Bone marrow (tissue), 2 donors: ENCODE results near the gene TUBGCP5.
A peak's percentile ranks its signal among the peaks of the same experiment; 100 is the strongest.
"Not testable (repeated sequence)": the region's sequence is repeated elsewhere in the genome, so short reads cannot be mapped to it uniquely, and the experiment has no call there.

Experiments
- DNase-seq, 2 donors: peaks; one replicate each; lab custom pipeline; 2025; lab: John Stamatoyannopoulos, UW

Gene TUBGCP5

DNA sequence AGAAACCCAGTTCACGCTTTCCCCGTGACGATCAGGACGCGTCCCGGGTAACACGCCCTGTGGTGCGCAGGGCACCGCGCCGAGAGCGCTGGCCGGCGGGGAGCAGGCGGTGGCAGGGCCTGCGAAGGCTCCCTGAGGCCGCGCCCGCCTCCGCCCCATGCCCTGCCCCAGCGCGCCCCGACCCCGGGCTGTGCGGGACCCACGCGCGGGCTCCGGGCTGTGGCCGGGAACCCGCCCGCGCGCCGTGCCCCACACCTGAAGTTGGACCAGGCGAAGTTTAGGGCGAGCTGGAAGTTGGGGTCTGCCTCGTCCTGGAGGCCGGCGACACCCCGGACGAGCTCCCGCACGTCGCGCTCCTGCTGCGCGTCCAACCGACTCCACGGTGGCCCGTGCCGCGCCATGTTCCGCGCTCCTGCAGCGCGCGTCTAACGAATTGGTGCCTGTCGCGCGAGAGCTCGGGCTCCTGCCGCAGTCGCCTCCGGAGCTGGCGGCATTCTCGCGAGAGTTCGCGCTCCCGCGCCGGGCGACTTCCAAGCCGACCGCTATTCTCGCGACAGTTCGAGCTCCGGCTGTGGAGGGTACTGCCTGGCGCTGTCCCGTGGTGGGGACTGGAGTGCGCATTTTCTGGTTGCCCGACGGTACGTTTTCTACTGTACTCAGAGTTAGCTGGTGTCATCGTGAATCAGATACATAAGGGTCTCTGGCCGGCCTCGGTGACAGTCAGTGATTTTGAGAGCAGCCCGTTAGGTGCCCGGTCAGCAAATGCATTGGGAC is at the start of gene TUBGCP5:
TUBGCP5 (minus strand) TSS at position 427 of the 774 bp plus-strand sequence; CDS start at position 401, 26 bp downstream.
- peak; percentile 88 to 92 for DNase-seq

DNA sequence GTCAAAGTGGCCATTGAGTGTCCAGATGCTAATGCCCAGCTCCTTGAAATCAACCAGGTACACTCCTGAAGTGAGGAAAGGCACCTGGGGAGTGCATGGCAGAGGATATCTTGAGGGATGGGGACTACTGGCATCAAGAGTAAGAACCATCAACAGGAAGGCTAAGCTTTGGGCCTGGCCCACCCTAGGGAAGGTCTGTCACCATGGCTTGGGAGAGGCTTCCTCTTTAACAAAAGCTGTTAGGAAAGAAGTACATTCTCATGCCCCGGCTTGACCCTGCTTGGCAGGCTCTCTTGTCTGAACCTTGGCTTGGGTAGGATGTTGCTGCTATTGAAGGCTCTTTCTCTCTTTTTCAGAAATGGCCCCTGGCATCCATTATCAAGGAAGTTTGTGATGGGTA is 43.7 kb upstream of the TUBGCP5 start:
- DNase-seq = no peak

DNA sequence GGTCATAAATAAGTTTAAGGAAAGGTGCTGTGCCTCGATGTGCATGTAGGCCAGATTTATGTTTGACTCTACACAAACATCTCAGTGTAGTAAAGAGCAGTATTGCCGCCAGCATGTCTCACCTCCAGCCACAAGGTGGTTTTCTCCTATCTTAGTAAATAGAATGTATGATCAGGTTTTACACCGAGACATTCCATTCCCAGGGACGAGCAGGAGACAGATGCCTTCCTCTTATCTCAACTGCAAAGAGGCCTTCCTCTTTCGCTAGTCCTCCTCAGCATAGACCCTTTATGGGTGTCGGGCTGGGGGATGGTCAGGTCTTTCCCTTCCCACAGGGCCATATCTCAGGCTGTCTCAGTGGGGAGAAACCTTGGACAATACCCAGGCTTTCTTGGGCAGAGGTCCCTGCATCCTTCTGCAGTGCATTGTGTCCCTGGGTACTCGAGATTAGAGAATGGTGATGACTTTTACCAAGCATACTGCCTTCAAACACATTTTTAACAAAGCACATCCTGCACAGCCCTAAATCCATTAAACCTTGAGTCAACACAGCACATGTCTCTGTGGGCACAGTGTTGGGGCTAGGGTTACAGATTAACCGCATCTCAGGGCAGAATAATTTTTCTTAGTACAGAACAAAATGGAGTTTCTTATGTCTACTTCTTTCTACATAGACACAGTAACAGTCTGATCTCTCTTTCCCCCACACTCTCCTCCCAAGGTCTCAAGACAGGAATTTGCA is 42.8 kb upstream of the TUBGCP5 start:
- DNase-seq = not testable (repeated sequence)

DNA sequence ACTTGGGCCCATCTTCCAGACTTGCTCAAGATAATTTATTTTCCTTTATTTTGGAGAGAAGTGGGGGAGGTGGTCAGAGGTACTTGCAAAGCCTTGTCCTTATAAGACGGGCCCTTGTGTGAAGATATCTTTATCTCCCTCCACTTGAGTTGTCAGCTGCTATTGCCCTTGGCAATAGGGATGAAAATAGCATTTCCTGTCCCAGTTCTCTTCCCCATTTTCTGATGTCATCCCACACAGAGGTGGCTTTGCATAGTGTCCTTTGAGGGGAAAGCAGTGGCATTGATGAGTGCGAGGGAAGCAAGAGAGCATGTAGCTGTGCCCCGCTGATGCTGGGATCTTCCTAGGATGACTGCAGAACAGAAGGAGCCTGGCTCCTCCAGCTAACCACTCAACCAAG is 41.9 kb upstream of the TUBGCP5 start:
- DNase-seq = no peak

DNA sequence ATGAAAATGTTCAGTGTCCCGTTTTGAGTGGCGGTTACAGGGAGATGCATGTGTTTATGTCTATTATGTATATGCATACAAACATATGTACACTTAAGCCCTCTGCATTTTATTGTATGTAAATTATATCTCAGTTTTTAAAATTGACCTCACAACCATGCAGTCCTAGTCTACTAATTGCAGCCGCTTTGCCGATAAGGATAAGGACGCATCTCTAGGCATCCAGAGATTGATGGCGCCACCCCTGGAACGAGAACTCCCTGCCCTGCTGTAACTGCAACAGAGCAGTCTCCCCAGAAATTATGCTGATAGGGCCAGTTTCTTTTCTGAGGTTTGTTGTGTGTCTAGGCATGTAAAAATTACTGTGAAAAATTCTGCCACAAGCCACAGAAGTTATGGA is 40.4 kb upstream of the TUBGCP5 start:
- no peak for DNase-seq

DNA sequence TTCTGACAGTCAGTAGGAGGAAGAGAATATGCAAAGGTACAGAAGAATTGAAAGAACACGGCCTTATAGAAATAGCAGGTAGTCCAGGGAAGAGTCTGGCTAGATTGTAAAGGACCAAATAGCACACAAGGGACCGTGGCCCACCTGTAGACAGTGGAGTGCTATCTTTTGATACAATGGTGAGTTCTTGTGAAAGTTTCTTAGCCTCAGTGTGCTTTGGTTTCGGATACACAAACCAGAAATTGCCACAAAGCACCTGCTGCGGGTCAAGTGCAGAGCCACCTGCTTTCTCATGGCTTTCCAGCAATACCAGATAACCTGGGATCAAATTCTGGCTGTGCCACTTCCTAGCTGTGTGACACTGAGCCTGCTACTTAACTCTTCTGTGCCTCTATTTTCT is 36.6 kb upstream of the TUBGCP5 start:
- DNase-seq = no peak

DNA sequence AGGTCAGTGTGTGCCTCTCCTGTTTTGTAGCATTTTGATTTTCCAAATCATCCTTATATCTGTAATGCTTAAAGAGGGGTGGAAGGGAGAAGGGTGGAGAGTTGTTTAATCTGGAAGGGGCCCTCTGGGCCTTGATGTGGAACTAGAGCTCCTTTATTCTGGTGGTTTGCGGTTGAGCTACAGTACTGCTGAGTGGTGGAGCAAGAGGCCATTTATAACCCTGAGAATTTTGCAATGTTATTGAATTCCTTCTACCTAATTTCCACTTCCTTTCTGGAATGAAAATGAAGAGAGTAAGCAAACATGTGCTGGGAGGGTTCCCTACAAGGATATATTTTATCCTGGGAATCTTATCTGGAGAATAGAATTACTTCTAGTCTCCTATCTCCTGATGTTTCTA is 35.3 kb upstream of the TUBGCP5 start:
- DNase-seq = no peak

DNA sequence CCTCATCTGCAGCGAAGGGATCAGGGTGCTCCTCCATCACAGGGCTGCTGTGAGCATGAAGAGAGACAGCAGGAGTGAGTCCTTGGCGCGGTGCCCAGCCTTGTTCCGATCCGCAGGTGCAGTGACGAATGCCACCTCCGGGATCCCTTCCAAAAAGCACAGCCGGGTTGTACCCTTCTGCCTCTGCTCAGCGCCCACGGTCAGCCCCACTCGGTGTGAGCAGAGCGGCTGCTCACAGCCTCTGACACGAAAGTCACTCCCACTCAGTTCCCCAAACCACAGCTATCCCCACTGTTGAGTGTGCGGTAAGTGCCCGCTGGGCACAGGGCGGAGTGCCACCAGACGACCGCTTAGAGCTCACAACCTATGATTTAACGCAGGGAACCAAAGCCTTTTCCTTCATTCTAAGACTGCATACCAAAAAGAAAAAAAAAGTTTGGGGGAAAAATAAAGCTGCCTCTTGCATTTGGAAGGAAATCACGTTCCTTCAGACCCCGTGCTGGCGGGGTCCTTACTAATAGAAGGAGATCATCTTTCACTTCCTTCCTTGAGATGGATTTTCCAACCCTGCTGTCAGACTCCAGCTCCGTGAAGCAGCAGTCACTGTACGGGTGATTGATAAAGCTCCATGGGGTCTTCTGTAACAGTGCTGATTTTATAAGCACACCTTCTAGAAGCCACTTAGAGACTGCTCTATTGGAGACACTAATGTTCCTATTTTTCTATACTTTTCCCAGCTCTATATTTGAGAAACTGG is 34.7 kb upstream of the TUBGCP5 start:
- DNase-seq = no peak

DNA sequence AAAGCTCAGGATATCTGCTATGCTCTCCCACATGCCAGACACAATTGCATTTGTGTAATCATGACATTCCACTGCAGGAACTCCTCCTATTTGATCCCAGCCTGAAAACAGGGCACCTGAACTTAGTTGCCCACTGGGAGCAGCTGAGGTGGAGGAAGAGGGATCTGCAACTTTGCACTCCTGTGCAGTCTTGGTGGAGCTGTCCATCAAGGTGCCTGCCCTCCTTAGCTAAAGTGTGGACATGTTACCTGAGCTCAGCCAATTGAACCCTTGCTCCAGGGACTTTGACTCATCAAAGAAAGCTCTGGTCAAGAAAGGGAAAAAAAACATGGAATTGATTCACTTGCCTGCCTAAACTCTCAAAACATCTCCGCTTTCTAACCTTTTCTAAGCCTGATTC is 33.3 kb upstream of the TUBGCP5 start:
- DNase-seq = no peak

DNA sequence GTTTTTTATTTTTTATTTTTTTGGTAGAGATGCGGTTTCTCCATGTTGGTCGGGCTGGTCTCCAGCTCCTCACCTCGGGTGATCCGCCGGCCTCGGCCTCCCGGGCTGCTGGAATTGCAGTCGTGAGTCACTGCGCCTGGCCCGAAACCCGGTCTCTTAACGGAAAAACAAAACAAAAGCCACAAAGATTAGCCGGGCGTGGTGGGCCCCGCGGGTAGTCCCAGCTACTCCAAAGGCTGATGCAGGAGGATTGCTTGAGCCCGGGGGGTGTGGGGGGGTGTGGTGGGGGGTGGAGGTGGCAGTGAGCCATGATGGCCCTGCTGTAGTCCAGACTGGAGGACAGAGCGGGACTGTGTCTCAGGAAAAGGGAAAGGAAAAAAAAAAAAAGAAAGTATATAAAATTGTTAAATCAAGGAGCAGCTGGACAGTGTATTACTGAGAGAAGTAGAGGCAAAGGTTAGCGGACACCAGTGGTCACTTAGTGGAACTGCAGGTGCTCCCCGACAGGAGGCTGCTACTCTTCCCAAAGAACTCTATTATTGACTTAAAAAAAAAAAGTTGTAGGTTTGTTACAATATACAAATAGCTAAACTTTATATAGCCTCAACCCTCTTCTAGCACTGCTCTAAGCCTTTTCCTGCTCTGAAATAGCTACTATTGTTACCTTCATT is 30.3 kb upstream of the TUBGCP5 start:
- no peak for DNase-seq

DNA sequence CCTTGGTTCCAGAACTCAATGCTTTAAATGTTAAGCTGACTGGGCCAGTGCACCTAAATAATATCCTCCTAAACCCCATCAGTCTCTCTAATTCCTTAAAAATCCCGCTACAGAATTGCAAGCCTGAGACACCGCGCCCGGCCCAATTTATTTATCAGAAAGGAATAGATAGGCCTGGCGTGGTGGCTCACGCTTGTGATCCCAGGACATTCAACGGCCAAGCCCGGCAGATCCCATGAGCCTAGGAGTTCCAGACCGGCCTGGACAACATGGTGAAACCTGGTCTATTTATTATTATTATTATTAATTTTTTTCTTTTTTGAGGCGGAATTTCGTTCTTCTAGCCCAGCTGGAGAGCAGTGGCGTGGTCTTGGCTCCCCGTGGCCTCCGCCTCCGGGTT is 28.0 kb upstream of the TUBGCP5 start:
- no peak for DNase-seq

DNA sequence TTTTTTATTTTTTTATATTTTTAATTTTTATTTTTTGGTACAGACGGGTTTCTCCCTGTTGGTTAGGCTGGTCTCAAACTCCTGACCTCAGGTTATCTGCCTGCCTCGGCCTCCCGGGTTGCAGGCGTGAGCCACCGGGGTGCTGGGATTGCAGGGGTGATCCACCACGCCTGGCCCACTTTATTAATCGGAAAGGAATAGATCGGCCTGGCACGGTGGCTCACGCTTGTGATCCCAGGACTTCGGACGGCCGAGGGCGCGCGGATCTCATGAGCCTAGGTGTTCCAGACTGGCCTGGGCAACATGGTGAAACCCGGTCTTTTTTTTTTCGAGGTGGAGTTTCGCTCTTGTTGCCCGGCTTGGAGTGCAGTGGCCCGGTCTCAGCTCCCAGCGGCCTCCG is 26.5 kb upstream of the TUBGCP5 start:
- no peak for DNase-seq

DNA sequence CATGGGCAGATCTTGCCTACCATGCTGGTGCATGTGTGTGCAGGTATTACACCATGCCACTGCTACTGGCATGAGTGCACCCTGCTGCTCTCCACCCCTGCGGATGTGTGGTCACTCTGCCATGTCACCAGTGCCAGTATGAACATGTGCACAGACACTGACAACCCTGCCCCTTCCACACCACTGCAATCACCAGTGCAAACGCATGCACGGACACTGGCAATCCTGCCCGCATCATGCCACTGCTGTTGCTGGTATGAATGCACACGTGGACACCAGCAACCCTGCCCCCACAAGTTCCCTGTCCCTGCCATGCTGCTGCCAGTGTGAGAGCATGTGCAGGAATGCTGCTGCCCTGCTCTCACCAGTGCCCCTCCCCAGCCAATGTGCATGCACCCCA is 24.8 kb upstream of the TUBGCP5 start:
- no peak for DNase-seq

DNA sequence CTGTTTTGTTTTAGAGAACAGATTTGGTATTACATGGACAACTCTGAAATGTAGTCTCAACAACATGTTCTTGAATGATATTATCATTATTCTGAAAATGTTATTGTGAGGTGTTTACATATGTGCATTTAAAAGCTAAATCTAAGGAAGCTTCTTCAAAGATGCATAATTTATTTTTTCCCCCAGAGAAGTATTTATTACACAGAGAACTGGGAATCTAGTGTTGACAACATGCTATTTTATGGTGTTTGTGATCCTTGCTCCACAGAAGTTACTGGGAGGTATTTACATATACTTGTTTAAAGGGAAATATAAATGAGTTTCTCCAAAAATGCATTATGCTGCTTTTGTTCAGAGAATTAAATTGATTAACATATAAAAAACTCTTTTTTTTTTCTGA is 18.3 kb upstream of the TUBGCP5 start:
- no peak for DNase-seq

DNA sequence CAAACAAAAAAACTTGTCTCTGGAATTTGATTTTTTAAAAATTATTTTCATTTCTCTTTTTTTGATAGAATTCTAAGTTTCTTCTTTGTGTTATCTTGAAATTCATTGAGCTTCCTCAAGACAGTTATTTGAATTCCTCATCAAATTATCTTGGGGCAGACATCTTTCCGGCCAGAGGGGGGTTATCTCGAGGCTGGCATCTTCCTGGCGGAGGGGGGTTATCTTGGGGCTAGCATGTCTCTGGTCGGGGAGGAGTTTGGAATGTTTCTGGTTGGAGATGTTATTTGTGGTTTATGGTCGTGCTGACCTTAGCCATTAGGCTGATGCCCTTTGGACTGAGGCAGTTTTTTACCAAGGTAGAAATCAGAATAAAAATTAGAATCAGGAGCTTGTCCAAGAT is 15.9 kb upstream of the TUBGCP5 start:
- no peak for DNase-seq

DNA sequence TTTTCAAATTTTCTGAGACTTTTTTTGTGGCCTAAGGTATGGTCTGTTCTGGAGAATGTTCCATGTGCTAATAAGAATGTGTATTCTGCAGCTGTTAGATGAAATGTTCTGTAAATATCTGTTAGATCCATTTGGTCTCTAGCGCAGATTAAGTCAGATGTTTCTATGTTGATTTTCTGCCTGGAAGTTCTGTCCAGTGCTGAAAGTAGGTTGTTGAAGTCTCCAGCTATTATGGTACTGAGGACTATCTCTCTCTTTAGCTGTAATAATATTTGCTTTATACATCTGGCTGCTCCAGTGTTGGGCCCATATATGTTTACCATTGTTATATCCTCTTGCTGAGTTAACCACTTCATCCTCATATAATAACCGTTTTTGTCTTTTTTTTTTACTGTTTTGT is 13.2 kb upstream of the TUBGCP5 start:
- no peak for DNase-seq

DNA sequence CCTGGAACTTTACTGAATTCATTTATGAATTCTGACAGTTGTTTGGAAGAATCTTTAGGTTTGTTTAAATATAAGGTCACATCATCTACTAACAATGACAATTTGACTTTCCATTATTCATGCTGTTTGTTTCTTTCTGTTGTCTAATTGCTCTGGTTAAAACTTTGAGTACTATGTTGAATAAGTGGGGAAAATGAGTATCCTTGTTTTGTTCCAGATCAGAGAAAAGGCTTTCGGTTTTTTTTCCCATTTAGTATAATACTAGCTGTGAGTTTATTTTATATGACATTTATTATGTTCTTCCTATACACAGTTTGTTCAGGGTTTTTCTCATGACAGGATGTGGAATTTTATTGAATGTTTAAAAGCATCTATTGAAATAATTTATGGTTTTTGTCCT is 11.3 kb upstream of the TUBGCP5 start:
- no peak for DNase-seq

DNA sequence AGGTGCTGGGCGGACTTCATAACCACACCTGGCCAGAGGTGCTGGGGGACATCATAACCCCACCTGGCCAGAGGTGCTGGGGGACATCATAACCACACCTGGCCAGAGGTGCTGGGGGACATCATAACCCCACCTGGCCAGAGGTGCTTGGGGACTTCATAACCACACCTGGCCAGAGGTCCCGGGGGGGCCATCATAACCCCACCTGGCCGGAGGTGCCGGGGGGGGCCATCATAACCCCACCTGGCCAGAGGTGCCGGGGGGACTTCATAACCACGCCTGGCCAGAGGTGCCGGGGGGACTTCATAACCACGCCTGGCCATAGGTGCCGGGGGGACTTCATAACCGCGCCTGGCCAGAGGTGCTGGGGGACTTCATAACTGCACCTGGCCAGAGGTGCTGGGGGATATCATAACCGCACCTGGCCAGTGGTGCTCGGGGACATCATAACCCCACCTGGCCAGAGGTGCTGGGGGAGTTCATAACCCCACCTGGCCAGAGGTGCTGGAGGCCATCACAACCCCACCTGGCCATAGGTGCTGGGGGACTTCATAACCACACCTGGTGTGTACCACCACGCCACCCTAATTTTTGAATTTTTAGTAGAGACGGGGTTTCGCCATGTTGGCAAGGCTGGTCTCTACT is 10.7 kb upstream of the TUBGCP5 start:
- DNase-seq = no peak

DNA sequence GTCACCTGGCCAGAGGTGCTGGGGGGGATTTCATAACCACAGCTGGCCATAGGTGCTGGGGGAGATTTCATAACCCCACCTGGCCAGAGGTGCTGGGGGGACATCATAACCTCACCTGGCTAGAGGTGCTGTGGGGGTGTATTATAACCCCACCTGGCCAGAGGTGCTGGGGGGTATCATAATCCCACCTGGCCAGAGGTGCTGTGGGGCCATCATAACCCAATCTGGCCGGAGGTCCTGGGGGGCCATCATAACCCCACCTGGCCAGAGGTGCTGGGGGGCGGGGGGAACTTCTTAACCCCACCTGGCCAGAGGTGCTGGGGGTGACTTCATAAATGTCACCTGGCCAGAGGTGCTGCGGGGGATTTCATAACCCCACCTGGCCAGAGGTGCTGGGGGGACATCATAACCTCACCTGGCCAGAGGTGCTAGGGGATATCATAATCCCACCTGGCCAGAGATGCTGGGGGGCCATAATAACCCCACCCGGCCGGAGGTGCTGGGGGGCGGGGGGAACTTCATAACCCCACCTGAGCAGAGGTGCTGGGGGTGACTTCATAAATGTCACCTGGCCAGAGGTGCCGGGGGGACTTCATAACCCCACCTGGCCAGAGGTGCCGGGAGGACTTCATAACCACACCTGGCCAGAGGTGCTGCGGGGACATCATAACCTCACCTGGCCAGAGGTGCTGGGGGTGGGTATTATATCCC is 9.4 kb upstream of the TUBGCP5 start:
- not testable (repeated sequence) for DNase-seq

DNA sequence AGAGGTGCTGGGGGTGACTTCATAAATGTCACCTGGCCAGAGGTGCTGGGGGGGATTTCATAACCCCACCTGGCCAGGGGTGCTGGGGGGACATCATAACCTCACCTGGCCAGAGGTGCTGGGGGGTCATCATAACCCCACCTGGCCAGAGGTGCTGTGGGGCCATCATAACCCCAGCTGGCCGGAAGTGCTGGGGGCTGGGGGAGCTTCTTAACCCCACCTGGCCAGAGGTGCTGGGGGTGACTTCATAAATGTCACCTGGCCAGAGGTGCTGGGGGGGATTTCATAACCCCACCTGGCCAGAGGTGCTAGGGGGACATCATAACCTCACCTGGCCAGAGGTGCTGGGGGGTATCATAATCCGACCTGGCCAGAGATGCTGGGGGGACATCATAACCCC is 4.6 kb upstream of the TUBGCP5 start:
- DNase-seq = not testable (repeated sequence)

DNA sequence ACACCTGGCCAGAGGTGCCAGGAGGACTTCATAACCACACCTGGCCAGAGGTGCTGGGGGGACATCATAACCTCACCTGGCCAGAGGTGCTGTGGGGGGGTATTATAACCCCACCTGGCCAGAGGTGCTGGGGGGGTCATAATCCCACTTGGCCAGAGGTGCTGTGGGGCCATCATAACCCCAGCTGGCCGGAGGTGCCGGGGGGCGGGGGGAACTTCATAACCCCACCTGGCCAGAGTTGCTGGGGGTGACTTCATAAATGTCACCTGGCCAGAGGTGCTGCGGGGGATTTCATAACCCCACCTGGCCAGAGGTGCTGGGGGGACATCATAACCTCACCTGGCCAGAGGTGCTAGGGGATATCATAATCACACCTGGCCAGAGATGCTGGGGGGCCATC is 4.2 kb upstream of the TUBGCP5 start:
- DNase-seq = not testable (repeated sequence)
